Mesenchymal stem cell (in vitro differentiated cells and primary cell): ENCODE measurements around the gene SLCO2A1.

Source experiments
- DNase-seq: peaks from one replicate; pipeline ENCODE4 v3.0.0-alpha.2; 2013
- H2AFZ ChIP-seq: one replicate; pipeline ENCODE4 v1.6.1; 2013; ENCODE audit warnings: low read depth, mild to moderate bottlenecking, control low read depth, inconsistent platforms, low read length, moderate library complexity
- H2AK5ac ChIP-seq: 2 replicates; pipeline ENCODE4 v1.6.1; 2013; ENCODE audit warnings: low read length, moderate library complexity, mild to moderate bottlenecking, inconsistent platforms; ENCODE audit not compliant: severe bottlenecking
- H2BK120ac ChIP-seq: one replicate; pipeline ENCODE4 v1.6.1; 2013; ENCODE audit warnings: low read depth, mild to moderate bottlenecking, inconsistent platforms, low read length, moderate library complexity
- H2BK12ac ChIP-seq, 2 experiments: one replicate each; pipeline ENCODE4 v1.6.1; 2013; ENCODE audit warnings: inconsistent platforms in 2 of 2, low read length in 2 of 2, mild to moderate bottlenecking in 2 of 2, moderate library complexity in 2 of 2, control low read depth in 1 of 2
- H2BK15ac ChIP-seq: one replicate; pipeline ENCODE4 v1.6.1; 2013; ENCODE audit warnings: mild to moderate bottlenecking, low read depth, inconsistent platforms; ENCODE audit not compliant: poor library complexity, severe bottlenecking
- H2BK5ac ChIP-seq: 2 replicates; pipeline ENCODE4 v1.6.1; 2013; ENCODE audit warnings: low read depth, mild to moderate bottlenecking, low read length, control low read depth, inconsistent platforms; ENCODE audit not compliant: poor library complexity, severe bottlenecking
- H3K14ac ChIP-seq, 2 experiments: one replicate each; pipeline ENCODE4 v1.6.1; 2013; ENCODE audit warnings: inconsistent platforms in 2 of 2, low read length in 2 of 2, control low read depth in 1 of 2, mild to moderate bottlenecking in 1 of 2, moderate library complexity in 1 of 2
- H3K18ac ChIP-seq, 2 experiments: one replicate each; pipeline ENCODE4 v1.6.1; 2013; ENCODE audit warnings: inconsistent platforms in 2 of 2, low read length in 2 of 2, control low read depth in 1 of 2, low read depth in 1 of 2, mild to moderate bottlenecking in 1 of 2
- H3K23ac ChIP-seq, 2 experiments: one replicate each; pipeline ENCODE4 v1.6.1; 2013; ENCODE audit warnings: inconsistent platforms in 2 of 2, low read length in 2 of 2, mild to moderate bottlenecking in 2 of 2, moderate library complexity in 2 of 2, control low read depth in 1 of 2
- H3K27ac ChIP-seq: 2 replicates; pipeline ENCODE4 v1.5.1; 2013; ENCODE audit warnings: mild to moderate bottlenecking, moderate library complexity, low read length, control low read depth, inconsistent platforms; ENCODE audit not compliant: poor library complexity, severe bottlenecking
- H3K27me3 ChIP-seq, 2 experiments: 2 replicates each; pipeline versions ENCODE4 v1.6.1 to v1.7.0; 2013; ENCODE audit warnings: low read length in 2 of 2, mild to moderate bottlenecking in 2 of 2, moderate library complexity in 2 of 2, control low read depth in 1 of 2, inconsistent platforms in 1 of 2; ENCODE audit not compliant: control insufficient read depth in 1 of 2, insufficient read depth in 1 of 2
- H3K36me3 ChIP-seq, 2 experiments: 2 replicates each; pipeline versions ENCODE4 v1.6.1 to v1.7.0; 2013; ENCODE audit warnings: low read length in 2 of 2, control low read depth in 1 of 2, inconsistent platforms in 1 of 2, low read depth in 1 of 2, mild to moderate bottlenecking in 1 of 2; ENCODE audit not compliant: insufficient read depth in 2 of 2, control insufficient read depth in 1 of 2
- H3K4ac ChIP-seq, 2 experiments: one replicate each; pipeline ENCODE4 v1.6.1; 2013; ENCODE audit warnings: inconsistent platforms in 2 of 2, low read length in 2 of 2, mild to moderate bottlenecking in 2 of 2, moderate library complexity in 2 of 2, control low read depth in 1 of 2, low read depth in 1 of 2
- H3K4me1 ChIP-seq: 2 replicates; pipeline ENCODE4 v1.6.1; 2013; ENCODE audit warnings: low read depth, low read length, control low read depth; ENCODE audit not compliant: control insufficient read depth, insufficient read depth
- H3K4me2 ChIP-seq: 2 replicates; pipeline ENCODE4 v1.6.1; 2013; ENCODE audit warnings: low read length, mild to moderate bottlenecking, inconsistent platforms; ENCODE audit not compliant: poor library complexity, severe bottlenecking
- H3K4me3 ChIP-seq, 2 experiments: 2 replicates each; pipeline versions ENCODE4 v1.5.1 to v1.7.0; 2013; ENCODE audit warnings: low read length in 2 of 2, mild to moderate bottlenecking in 2 of 2, control low read depth in 1 of 2, low read depth in 1 of 2; ENCODE audit not compliant: insufficient read depth in 1 of 2
- H3K79me1 ChIP-seq: replicated peaks from 2 replicates; pipeline ENCODE4 v1.6.1; 2013; ENCODE audit warnings: mild to moderate bottlenecking, control low read depth, low read length, inconsistent platforms; ENCODE audit not compliant: poor library complexity, severe bottlenecking
- H3K9ac ChIP-seq: 2 replicates; pipeline ENCODE4 v1.7.0; 2013; ENCODE audit warnings: mild to moderate bottlenecking, low read length, moderate library complexity
- H3K9me3 ChIP-seq: 2 replicates; pipeline ENCODE4 v1.7.0; 2013; ENCODE audit warnings: mild to moderate bottlenecking, low read length; ENCODE audit not compliant: control insufficient read depth
- H4K8ac ChIP-seq: one replicate; pipeline ENCODE4 v1.6.1; 2013; ENCODE audit warnings: inconsistent platforms, mild to moderate bottlenecking, low read length, moderate library complexity
- H4K91ac ChIP-seq: one replicate; pipeline ENCODE4 v1.6.1; 2013; ENCODE audit warnings: mild to moderate bottlenecking, low read length, inconsistent platforms
- WGBS: methylation state at CpG from one replicate; pipeline ENCODE4 v1.1.7; 2013; ENCODE audit warnings: mixed read lengths; 5-methylcytosine and 5-hydroxymethylcytosine counted together

SLCO2A1 gene

GRCh38 chr3:133984975-133985374, 44.8 kb downstream of the SLCO2A1 start:
- Histone ChIP-seq H3K14ac (no peak overlapping the region), H2BK5ac (no peak overlapping the region), H3K27me3 (peaks cover 17 to 19% of the 10 kb centered on the region in 2 experiments), H4K91ac (no peak overlapping the region), H3K79me1 (no peaks in the 10 kb centered on the region), H3K27ac (no peak overlapping the region), H3K23ac (no peak overlapping the region), H3K18ac (no peak overlapping the region), H2AFZ (no peak overlapping the region), H3K4me2 (no peak overlapping the region), H3K9ac (no peak overlapping the region), H3K4ac (no peak overlapping the region), H3K4me3 (no peak overlapping the region), H2BK12ac (no peak overlapping the region), H3K4me1 (no peaks in the 10 kb centered on the region), H2AK5ac (no peak overlapping the region), H4K8ac (no peak overlapping the region), H2BK120ac (no peak overlapping the region), H3K9me3 (no peaks in the 10 kb centered on the region), H3K36me3 (no peaks in the 10 kb centered on the region), H2BK15ac (no peak overlapping the region)
- DNase-seq = no peak
- WGBS = 47% methylated on average over 6 of the region's 7 CpGs

DNA sequence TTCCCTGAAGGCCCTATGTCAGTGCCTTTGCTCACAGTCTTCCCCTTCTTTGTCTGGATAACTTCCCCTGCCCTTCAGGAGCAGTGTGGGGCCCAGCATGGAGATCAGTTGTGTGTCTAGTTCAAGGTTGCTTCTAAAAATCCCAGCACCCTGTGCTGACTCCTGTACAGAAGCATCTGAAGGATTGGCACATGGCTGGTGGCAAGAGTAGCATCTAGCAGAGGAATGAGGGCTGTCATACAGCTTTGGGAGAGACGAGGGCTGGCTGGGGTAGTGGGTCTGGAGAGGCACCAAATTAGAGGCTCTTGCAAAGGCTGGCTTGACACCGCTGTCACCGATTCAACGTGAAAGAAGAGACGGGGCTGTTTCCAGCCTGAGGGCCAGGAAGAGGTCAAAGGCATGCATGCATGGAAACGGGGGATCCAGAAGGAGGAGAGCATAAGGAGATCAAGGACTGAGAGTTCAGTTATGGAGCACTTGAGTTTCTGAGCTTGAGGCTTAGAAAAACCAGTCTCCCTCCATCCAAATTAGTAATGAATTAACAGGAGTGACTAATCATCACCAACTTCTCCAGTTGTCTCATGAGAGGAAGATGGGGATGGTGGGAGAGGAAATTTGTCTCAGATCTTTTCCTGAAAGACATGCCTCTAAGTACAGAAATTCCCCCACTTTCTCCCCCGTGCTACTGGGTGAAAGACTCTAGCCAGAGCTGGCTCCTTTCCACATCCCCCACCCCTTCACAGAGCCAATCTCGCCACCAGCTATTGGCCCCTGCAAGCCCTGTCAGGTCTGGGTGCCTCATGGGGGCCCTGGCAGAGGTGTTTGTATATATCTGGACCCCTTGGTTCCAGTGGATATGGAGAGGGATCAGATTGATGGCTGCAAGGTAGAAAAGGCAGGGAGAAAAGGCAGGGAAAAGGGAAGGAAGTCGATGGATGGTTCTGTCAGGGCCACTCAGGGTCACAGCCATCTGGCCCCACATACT, 45.9 kb downstream of the SLCO2A1 start:
- no peak for DNase-seq
- WGBS = 80% methylated on average over 9 of the region's 9 CpGs
- no peak overlapping the region for H3K9ac ChIP-seq
- no peaks in the 10 kb centered on the region for H3K79me1 ChIP-seq
- H3K27me3 ChIP-seq = peaks cover 6 to 19% of the 10 kb centered on the region in 2 experiments
- no peak overlapping the region for H2BK15ac ChIP-seq
- H3K4me3 ChIP-seq = no peak overlapping the region
- H3K4me2 ChIP-seq = no peak overlapping the region
- H2BK120ac ChIP-seq = no peak overlapping the region
- H3K9me3 ChIP-seq = no peaks in the 10 kb centered on the region
- no peak overlapping the region for H3K14ac ChIP-seq
- no peak overlapping the region for H3K4ac ChIP-seq
- no peak overlapping the region for H2BK5ac ChIP-seq
- no peak overlapping the region for H3K18ac ChIP-seq
- H4K8ac ChIP-seq = no peak overlapping the region
- no peak overlapping the region for H3K27ac ChIP-seq
- H3K36me3 ChIP-seq = no peaks in the 10 kb centered on the region
- H2AK5ac ChIP-seq = no peak overlapping the region
- no peak overlapping the region for H2BK12ac ChIP-seq
- H3K23ac ChIP-seq = no peak overlapping the region
- H3K4me1 ChIP-seq = no peaks in the 10 kb centered on the region
- H4K91ac ChIP-seq = no peak overlapping the region
- H2AFZ ChIP-seq = no peak overlapping the region

DNA sequence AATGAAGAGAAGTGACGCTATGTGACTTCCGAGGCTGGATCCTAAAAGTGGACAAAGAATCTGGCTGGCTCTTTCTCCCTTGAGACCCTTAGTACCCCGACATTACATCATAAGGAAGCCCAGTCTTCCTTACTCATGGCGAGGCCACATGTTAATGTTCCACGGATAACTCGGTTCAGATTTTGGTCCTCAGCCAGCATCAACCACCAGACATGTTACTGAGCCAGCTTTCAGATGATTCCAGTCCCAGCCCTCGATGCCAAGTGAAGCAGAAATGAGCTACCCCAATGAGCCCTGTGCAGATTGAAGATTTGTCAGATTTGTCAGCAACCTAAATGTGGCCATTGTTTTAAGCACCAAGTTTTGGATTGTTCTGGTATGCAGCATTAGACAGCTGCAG, 46.6 kb downstream of the SLCO2A1 start:
- WGBS = 65% methylated on average over 7 of the region's 7 CpGs
- Histone ChIP-seq H4K91ac (no peak overlapping the region), H2BK5ac (no peak overlapping the region), H3K79me1 (no peaks in the 10 kb centered on the region), H3K4ac (no peak overlapping the region), H3K27me3 (peaks cover 0 to 19% of the 10 kb centered on the region in 2 experiments), H3K9me3 (no peaks in the 10 kb centered on the region), H3K4me3 (no peak overlapping the region), H2BK15ac (no peak overlapping the region), H3K9ac (no peak overlapping the region), H2AFZ (no peak overlapping the region), H3K14ac (no peak overlapping the region), H2BK120ac (no peak overlapping the region), H3K36me3 (no peaks in the 10 kb centered on the region), H2BK12ac (no peak overlapping the region), H3K18ac (no peak overlapping the region), H3K23ac (no peak overlapping the region), H3K4me2 (no peak overlapping the region), H3K27ac (no peak overlapping the region), H3K4me1 (no peaks in the 10 kb centered on the region), H2AK5ac (no peak overlapping the region), H4K8ac (no peak overlapping the region)
- no peak for DNase-seq

GRCh38 chr3:133980550-133980949, 49.2 kb downstream of the SLCO2A1 start:
- Histone ChIP-seq H4K91ac (no peak overlapping the region), H3K14ac (no peak overlapping the region), H3K4me3 (no peak overlapping the region), H2AK5ac (no peak overlapping the region), H3K27ac (no peak overlapping the region), H3K79me1 (no peaks in the 10 kb centered on the region), H3K27me3 (peaks cover 0 to 14% of the 10 kb centered on the region in 2 experiments), H3K9me3 (no peaks in the 10 kb centered on the region), H2BK5ac (no peak overlapping the region), H2AFZ (no peak overlapping the region), H3K36me3 (no peaks in the 10 kb centered on the region), H3K4me1 (no peaks in the 10 kb centered on the region), H3K9ac (no peak overlapping the region), H2BK120ac (no peak overlapping the region), H3K18ac (no peak overlapping the region), H2BK15ac (no peak overlapping the region), H3K4ac (no peak overlapping the region), H2BK12ac (no peak overlapping the region), H4K8ac (no peak overlapping the region), H3K4me2 (no peak overlapping the region), H3K23ac (no peak overlapping the region)
- WGBS = 77% methylated on average over 4 of the region's 4 CpGs
- DNase-seq = no peak
